Erythroblast (primary cell): ENCODE data around the gene FGFR2.

Source experiments
- GATA1 ChIP-seq: IDR thresholded peaks from 2 replicates; pipeline ENCODE4 v1.6.1; 2011; ENCODE audit warnings: low read depth, mild to moderate bottlenecking, control low read depth, low read length, moderate library complexity
- POLR2A ChIP-seq: IDR thresholded peaks from 2 replicates; pipeline ENCODE4 v1.6.1; 2011; ENCODE audit warnings: mild to moderate bottlenecking, low read length

GRCh38 chr10:121501796-121502195 is 96.4 kb downstream of the FGFR2 start:
- TF ChIP-seq POLR2A (no peak), GATA1 (no peak)
